Astrocyte of the hippocampus (primary cell): ENCODE results near the gene SSR4.
A peak's percentile ranks its signal among the peaks of the same experiment; 100 is the strongest.

Experiments used
- DNase-seq: peaks from one replicate; pipeline ENCODE4 v3.0.0; 2011; ENCODE audit warnings: low read depth, low spot score

The SSR4 gene

DNA sequence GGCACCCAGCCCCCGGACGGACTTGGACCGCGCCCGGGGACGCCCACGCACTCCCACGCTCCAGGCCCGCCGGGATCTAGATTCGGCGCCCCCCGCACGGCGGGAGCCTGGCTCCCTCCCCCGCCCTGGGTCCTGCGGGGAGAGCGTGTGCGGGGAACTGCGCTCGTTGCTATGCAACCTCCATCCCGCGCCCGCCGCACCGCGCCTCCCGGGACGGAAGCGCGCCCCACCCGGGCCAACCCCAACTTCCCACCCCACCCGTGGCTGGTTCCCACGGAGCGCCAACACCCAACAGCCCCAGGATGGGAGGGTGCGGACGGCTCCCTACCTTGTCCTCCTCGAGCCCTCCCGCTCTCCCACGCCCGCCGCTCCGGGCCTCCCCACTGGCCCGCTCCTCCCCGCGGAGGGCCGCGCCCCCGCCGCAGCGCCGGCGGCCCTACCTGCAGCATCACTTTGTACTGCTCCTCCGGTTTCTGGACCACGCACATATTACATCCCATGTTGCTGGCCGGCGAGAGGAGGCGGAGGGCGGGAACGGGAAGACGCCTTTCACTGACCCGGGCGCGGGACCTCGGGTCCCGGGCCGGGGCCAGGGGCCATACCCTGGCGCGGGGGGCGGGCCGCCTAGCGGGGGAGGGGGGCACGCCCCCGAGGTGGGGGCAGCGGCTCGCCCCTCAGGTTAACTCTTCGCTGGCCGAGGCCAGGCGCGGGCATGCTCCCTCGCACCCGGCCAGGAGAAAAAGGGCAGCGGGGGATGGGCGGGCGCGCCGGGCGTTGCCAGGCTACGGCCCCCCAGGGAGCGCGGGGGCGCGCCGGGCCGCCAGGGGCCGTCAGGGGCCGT, 35.6 kb downstream of the SSR4 start, which contains the start of gene PDZD4:
PDZD4 (minus strand) TSS at position 746 of the 841 bp plus-strand sequence; CDS start at position 500, 246 bp downstream.
- peak; percentile 13 for DNase-seq

- DNase-seq: no peak
Observed at GRCh38 chrX:153830640-153831428, 36.4 kb downstream of the SSR4 start.

DNA sequence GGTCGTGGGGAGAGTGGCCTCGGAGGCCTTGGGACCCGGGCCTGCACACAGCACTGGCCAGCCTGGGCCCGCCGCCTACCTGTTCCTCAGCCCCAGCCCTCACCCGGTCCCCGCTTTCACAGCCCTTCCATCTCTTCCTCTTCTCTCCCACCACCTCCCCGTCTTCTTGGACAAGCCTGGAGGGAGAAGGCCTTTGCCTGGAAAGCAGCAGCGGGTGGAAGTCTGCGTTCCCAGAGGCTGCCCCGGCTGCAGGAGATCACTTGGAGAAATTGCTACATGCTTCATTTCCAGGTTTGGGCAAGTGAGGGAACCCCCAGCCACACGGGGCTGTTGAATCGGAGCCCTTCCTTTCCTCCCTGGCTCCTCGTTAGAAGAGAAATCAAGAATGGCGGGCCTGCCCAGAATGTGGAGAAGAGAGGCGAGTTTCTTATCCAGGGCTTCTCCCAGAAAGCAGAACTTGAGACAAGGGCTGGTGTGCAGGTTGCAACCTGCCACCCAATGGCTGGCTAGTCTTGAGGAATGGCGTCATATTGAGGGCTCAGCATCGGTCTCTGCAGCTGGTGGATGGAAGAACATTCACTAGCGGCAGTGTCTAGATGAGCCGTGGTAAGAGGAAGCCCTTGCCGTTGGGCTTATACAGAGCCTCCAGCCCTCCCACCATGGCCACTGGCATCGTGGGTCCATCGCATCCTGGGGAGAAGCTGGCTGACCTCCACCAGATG, 37.1 kb downstream of the SSR4 start:
- no peak for DNase-seq

- no peak for DNase-seq
Observed at GRCh38 chrX:153832728-153833127, 38.3 kb downstream of the SSR4 start.

DNA sequence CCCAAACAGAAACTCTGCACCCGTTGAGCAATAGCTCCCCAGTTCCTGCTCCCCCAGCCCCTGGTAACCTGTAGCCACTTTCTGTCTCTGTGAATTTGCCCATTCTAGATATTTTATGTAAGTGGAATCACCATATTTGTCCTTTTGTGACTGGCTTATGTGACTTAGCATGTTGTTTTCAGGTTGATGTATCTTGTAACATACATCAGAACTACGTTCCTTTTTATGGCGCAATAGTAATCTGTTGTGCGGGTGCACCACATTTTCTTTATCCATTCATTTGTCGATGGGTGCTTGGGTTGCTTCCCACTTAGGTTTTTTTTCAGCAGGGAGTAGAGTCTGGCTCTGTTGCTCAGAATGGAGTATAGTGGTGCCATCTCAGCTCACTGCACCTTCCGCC, 42.5 kb downstream of the SSR4 start:
- no peak for DNase-seq

- DNase-seq: no peak
Observed at GRCh38 chrX:153844509-153845082, 50.1 kb downstream of the SSR4 start.

GRCh38 chrX:153845195-153845594, 50.7 kb downstream of the SSR4 start:
- no peak for DNase-seq

- no peak for DNase-seq
Observed at GRCh38 chrX:153845842-153846241, 51.4 kb downstream of the SSR4 start.
